ENCODE measurements around the gene PMAIP1.

GRCh38 chr18:59908799-59909198 is 9.0 kb downstream of the PMAIP1 start:
- TF ChIP-seq CTCF (IDR thresholded peaks at IDR 0.05) (no peak), POLR2A (IDR thresholded peaks at IDR 0.05) (no peak)
